ENCODE data around the gene GINM1.
A peak's percentile ranks its signal among the peaks of the same experiment; 100 is the strongest.

GINM1 gene, protein sequence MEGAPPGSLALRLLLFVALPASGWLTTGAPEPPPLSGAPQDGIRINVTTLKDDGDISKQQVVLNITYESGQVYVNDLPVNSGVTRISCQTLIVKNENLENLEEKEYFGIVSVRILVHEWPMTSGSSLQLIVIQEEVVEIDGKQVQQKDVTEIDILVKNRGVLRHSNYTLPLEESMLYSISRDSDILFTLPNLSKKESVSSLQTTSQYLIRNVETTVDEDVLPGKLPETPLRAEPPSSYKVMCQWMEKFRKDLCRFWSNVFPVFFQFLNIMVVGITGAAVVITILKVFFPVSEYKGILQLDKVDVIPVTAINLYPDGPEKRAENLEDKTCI

DNA sequence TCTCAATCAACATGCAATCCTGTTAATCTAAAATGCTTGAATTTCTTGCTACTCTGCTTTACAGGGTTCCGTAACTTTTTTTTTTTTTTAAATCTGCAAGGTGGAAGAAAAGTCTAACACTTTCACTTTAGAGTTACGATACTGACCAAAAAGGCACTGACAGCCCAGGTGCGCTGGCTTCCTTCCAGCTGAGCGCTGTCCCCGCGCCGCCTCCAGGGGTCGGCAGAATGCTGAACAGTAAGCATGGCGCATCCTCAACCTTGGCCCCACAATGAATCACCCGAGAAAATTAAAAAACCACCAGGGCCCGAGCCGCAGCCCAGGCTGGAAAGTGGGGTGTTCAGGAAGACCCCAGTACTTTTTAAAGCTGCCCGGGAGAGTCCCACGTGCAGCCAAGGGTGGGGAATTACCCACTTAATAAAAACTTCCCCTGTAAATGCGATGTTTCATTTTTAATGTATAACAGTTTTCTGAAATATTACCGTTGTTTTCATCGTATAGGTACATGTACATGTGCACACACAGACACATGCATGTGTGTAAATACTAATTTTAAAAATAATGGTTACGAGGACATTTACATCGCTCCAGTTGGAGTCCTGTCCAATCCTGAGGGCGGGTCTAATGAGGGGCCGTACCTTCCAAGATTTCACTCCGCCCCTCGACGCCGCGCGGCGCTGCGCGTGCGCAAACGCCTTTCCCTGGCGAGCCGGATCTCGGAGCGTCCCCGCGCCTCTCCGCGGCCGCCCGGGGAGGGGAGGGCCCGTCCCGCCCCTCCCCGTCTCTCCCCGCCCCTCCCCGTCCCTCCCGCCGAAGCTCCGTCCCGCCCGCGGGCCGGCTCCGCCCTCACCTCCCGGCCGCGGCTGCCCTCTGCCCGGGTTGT lies at the start of gene GINM1:
TSS of gene GINM1 (plus strand) at position 849 of the 883 bp plus-strand sequence. CDS start 40 bp downstream, outside the sequence.
- peak; percentile 82 to 95 for DNase-seq

DNA sequence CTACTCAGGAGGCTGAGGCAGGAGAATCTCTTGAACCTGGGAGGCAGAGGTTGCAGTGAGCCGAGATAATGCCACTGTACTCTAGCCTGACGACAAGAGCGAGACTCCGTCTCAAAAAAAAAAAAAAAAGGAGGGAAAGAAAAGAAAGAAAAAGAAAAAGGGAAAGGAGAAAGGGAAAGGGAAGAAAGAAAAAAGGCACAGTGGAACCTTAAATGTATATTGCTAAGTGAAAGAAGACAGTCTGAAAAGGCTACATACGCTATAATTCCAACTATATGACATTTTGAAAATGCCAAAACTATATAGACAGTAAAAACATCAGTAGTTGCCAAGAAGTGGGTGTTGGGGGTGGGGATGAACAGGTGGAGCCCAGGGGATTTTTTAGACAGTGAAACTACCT lies 36.5 kb upstream of the GINM1 start:
- no peak for DNase-seq

DNA sequence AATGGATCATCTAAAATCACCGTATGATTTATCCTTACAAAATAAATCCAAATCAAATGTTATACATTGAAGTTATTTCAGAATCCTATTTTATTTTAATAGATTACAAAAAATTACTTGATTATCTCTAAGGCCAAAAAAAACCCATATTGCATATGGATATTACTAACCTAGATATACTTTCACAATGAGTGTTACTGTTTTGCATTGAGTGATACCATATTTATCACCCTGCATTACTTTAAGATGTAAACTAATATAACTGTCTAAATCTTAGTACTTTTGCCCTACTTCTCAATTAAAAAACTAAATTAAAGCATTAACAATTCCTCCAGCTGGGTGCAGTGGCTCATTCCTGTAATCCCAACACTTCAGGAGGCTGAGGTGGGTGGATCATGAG lies 31.4 kb upstream of the GINM1 start:
- DNase-seq: no peak

DNA sequence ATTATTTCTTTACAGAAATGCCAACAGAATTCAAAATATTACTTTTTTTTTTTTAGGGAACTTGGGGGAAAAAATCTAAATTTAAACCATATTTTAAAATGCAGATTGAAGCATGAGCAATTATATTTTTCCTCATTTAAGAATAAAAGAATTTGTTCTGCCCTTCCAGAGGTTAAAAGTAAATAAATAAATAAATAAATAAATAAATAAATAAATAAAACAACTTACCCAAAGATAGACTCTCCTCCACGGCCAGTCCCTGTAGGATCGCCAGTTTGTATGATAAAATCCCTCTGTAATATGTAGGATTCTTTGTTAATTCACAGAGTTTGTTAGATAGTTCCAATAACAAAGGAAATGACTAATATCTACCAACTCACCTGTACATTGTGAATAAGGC lies 25.0 kb upstream of the GINM1 start:
- DNase-seq: no peak

DNA sequence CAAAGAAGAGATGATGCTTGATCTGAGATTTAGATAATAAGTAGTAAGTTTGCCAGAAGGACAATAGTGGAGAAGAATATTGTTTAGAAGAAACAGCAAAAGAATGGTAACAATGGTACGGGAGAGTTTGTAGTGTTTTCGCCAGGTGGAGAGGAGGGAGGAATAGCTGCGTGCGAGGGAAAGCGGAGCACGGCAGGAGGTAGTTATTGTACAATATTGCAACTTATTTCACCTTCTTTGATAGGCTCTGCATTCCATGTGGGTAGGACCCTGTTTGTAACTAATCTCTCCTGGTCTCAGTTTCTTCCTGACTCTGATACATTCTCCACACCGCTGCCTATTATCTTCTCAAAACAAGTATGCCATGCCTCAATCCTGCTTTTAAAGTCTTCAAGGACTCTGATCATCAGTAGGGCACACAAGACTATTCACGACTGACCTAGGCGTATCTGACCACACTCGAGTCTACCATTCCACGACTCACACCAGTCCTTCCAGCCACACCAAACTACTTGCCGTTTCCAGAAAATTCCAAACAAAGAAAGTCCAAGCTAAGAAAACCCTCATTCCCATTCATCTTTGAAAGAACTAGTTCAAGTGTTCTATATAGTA lies 21.4 kb upstream of the GINM1 start:
- DNase-seq: no peak

DNA sequence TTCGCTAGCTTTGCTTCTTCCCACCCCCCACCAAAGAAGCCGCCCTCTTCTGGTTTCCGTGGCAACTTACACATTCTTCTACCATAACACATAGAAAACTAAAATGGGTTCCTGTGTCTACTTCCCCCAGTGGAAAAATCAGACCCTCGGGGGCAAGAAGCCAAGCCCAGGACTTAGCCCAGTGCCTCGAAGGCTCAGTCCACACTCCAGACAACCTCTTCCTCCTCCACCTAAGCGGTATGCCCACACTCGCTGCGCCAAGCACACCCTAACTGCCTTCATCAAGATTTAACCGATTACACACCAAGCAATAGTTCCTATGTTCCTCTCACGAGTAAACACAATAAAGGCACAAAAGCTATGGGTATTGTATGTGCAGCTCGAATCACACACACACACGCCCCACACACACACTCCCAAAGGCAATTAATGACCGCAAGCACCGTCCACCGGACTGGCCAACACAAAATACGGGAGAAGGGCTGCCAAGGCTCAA lies 20.9 kb upstream of the GINM1 start:
- DNase-seq: peak in 1 of 2 experiments; percentile 14

DNA sequence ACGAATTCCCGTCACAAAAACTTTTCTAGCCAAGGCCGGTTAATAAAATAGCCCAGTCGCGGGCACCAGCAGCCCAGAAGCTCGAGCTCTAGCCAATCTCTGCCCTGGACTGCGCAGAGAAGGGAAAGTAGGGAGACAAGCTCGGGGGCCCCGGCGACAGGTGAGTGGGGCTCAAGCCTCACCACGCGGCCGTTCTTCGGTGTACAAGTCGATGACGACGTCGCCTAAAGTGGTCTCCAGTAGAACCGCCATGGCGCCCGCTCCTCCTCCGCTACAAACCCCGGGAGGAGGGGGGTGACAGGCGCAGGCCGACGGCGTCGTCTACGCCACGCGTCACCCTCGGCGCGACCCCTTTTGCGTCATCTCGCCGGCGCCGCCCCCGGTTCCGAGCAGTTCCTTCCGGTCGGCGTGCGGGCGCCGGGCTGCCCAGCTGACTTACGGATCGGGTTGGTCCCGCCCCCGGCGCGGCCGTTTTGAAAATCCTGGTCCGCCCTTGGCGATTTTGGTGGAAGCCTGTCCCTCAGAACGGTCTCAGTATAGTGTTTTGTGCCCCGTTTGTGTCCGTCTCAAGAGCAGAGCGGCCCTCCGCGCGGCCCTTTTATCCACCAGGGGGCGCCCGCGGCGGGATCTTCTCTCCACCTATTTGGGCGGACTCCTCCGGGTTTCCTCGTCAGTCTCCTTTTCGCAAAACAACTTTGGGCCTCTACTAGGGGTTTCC lies 20.3 kb upstream of the GINM1 start, which contains the start of gene PPIL4:
TSS of gene PPIL4 (minus strand) at position 290 of the 718 bp plus-strand sequence. CDS start at position 252, 38 bp downstream.
- peak; percentile 75 to 96 for DNase-seq

DNA sequence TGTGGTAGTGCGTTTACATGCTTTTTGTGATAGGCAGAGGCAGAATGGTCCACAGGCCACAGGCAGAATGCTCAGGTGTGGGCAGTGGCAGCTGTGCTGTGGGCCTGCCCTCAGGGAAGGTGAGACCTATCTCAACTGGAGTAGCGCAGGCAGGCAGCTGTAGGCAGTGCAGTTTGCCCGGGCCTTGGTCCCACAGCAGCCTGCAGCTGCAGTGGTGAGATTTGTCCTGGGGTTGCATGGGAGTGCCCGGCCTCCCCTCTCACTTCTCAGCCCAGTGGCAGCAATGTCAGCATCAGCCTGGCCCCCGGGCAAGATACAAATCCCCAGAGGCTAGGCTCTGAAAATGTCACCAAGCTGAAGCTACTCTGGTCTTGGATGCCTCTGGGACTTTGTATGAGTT lies 14.3 kb upstream of the GINM1 start:
- DNase-seq: no peak

DNA sequence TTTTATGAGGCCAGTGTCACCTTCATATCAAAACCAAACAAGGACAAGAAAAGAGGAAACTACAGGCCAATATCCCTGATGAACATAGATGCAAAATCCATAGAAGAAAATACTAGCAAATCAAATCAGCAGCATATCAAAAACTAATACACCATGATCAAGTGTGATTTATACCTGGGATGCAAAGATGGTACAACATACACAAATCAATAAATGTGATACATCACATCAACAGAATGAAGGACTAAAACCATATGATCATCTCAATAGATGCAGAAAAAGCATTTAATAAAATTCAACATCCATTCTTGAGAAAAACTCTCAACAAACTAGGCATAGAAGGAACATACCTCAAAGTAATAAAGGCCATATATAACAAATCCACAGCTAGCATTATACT lies 8.1 kb upstream of the GINM1 start:
- no peak for DNase-seq

DNA sequence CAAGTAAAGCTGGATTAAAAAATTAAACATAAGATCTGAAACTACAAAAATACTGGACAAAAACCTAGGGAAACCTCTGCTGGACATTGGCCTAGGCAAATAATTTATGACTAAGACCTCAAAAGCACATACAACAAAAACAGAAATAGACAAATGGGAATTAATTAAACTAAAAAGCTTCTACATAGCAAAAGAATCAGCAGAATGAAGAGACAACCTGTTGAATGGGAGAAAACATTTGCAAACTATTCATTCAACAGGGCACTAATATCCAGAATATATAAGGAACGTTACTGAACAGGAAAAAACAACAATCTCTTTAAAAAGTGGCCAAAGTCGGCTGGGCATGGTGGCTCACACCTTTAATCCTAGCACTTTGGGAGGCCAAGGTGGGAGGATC lies 6.8 kb upstream of the GINM1 start:
- no peak for DNase-seq

DNA sequence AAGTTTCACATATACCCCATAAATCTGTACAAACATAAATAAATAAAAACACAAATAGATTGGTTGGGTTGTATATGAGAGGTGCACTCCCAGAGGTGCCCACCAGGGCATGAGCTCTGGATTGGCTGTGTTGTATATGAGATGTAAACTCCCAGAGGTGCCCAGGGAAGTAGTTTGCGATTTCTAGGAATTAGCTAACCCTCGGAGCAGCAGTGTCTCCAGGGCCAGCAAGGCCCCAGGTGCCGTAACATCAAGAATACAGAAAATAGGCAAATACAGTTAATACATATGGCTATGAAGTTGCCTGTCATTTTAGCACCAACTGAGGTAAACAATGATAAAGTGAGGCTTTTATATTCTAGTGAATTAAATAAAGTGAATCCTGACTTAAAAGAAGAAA lies 5.4 kb upstream of the GINM1 start:
- peak in 1 of 2 experiments; percentile 25 for DNase-seq

DNA sequence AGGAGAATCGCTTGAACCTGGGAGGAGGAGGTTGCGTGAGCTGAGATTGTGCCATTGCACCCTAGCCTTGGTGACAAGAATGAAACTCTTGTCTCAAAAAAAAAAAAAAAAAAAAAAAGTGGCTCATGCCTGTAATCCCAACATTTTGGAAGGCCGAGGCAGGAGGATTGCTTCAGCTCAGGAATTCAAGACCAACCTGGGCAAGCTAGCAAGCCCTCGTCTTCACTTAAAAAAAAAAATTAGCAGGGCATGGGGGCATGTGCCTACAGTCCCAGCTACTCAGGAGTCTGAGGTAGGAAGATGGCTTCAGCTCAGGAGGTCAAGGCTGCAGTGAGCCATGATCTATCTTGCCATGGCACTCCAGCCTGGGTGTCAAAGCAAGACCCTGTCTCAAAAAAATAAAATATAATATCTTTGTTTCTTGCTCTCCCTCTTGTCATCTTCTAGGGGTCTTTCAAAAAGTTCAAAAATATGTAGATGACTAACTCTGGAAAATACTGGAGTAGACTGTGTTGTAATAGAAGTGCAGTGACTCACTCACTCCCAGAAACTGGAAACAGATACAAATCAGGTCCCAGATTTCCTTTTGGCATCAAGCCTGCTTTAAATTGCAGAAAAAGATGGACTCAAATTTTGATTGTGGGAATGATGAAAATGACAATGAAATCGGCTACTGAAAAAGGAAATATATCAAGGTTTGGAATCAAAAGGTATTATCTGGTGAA lies 2.8 kb upstream of the GINM1 start:
- no peak for DNase-seq

DNA sequence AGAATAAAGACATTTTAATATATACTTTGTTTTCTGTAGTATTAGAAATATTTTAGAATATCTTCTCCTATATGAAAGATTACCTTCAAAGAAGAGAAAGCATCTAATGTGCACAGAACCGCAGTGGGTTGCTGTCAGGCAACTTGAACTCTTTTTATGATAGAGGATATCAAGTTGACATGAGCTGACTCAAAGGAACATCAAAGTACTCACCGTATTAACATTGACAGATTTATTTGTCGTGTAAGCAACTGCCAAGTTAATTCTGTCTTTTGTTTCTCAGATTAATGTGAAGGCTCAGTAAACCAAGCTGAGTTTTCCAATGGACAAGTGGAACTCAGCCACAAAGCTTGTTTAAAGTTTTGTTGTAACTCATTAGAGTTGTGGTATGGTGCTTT lies 2.2 kb upstream of the GINM1 start:
- no peak for DNase-seq

DNA sequence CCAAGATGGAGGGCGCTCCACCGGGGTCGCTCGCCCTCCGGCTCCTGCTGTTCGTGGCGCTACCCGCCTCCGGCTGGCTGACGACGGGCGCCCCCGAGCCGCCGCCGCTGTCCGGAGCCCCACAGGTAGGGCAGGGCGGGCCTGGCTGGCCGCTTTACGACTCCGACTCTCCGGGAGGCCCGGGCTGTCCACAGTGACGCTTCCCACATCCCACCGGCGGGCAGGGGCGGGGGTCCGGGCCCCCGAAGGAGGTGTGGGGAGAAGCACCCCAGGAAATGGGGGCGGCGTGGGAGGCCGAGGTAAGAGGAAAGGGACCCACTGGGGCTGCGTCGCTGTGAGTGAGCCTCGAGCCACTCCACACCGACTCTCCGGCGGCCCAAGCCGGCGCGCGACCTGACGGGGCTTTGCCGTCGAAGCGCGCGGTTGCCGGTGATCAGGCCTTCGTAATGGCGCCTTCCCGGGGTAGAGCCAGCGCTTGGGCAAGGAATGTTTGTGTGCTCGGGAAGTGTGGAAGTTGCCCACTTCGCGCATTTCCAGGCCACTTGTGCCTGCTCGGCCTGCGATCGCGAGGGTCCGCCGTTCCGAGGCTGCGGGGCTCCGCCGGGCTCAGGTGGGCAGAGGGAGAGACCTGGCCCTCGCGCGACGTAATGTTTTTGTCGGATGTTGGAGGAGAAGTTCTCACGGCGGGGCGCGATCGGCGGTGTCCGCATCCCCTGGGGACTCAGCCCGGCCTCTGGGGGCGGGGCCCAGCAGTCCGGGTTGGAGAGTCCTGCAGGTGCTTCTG lies 427 bp downstream of the GINM1 start:
- peak; percentile 51 to 75 for DNase-seq

DNA sequence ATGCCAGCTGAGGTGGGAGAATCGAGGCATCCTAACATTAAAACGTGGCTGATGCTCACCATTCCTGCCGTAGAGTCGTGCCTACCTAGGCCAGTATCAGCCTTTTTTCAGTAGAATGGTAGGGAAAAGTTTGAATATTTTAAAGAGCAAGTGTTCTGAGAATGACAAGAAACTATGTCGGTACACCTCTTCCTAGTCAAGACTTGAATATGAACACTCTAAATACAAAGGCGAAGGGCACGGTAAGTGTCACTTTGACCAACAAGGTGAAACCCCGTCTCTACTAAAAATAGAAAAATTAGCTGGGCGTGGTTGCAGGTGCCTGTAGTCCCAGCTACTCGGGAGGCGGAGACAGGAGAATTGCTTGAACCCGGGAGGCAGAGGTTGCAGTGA lies 1.0 kb downstream of the GINM1 start:
- DNase-seq: no peak

DNA sequence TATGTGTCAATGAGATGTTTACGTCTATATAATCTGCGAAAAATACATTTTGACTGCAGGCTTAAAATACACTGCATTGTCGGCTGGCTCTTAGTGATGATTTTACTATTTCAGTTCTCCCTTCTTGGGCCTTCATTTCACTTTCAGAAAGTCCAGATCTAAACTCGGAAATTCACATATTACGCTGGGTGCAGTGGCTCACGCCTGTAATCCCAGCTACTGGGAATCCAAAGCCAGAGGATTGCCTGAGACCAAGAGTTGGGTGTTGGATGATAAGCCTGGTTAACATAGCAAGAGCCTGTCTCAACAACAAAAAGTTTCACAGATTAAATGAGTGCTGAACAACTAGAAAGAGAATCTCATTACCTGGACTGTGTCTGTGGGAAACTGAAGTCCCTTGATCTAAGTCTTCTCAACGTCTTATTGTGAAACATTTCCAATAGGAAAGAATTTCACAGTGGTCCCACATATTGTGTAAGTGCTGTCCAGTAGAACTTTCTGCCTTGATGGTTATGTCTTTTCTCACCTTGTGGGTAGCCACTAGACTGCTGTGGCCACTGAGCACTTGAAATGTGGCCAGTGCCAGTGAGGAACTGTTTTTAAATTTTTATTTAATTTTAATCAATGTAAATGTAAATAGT lies 1.9 kb downstream of the GINM1 start:
- no peak for DNase-seq

DNA sequence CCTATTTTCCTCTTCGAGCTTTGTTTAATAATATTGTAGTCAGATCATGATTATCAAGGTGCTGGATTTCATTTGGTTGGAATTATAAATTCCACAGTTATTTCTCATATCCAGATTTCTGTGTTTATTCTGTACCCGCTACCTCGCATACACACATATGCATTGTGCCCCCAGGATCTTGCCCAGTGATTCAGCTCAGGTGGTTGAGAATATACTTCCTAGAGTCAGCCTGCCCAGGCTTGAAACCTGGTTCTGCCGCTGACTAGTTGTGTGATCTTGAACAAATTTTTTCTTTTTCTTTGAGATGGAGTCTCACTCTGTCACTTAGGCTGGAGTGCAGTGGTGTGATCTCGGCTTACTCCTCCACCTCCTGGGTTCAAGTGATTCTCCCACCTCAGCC lies 14.7 kb downstream of the GINM1 start:
- DNase-seq: no peak

DNA sequence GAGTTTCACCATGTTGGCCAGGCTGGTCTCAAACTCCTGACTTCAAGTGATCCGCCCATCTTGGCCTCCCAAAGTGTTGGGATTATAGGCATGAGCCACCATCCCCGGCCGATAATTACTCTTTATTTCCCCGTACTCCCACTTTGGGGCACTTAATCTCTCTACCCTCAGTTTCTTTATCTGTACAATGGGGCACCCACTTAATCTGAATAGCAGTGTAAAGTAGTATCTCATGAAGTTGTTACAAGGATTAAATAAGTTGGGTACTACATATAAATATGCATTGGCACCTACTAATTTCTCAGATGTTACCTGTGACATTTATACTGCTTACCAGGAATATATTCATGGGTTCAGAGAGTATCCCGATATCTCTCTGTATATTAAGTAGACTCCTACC lies 15.2 kb downstream of the GINM1 start:
- DNase-seq: no peak

DNA sequence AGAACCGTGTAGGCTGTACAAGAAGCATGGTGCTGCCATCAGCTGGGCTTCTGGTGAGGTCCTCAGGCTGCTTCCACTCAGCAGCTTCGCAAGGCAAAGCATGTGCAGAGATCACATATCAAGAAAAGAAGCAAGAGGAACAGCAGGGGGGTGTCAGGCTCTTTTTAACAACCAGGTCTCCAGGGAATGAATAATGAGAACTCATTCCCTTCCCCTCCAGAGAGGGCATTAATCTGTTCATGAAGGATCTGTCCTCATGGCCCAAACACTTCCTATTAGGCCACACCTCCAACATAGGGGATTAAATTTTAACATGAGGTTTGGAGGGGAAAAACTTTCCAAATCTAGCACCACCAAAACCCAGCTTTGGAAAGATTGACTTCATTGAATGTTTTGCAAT lies 20.0 kb downstream of the GINM1 start:
- no peak for DNase-seq

DNA sequence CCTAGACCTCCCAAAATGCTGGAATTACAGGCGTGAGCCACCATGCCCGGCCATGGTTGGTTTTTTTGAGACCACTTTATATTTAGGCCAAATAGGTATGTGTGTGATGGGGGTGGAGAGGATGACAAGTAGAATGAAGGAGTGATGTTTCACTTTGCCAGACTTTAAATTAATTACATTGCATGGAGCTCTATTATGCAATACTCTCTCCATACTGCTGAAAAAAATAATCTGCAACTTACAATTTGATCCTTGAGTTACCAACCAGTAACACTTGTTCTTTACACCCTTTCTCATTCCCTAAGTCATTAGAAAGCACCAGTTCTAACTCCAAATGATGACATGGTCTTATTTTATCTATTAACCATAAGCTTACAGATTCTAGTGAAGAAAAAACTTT lies 26.8 kb downstream of the GINM1 start:
- no peak for DNase-seq

DNA sequence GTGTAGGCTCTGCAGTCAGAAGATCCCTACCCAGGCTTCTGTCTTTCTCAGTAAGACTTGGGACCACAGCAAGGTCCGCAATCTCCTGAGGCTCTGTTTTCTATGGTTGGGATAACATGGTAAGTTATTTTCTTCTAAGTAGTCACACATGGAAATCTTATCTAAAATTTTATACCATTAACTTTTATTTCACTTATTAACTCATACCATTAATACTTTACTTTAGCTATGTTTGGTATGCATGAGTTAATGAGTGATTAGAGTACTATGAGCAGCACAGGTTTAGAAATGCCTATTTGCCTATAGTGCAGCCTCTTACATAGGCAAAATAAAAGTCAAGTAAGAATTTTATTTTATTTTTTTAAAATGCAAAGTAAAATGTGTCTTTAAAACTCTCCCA lies 27.2 kb downstream of the GINM1 start:
- DNase-seq: no peak

Data from NCI-H526 (cell line).